HG02852 (cell line): ENCODE measurements around the gene STX7.
"Not testable (repeated sequence)": the region's sequence is repeated elsewhere in the genome, so short reads cannot be mapped to it uniquely, and the experiment has no call there.

ENCODE experiments used
- ATAC-seq: cut with Tn5 transposase; IDR thresholded peaks from one replicate; pipeline ENCODE4 v1.9.1; 2021; ENCODE audit warnings: mild to moderate bottlenecking, moderate library complexity; ENCODE audit not compliant: unreplicated experiment

Gene STX7, protein sequence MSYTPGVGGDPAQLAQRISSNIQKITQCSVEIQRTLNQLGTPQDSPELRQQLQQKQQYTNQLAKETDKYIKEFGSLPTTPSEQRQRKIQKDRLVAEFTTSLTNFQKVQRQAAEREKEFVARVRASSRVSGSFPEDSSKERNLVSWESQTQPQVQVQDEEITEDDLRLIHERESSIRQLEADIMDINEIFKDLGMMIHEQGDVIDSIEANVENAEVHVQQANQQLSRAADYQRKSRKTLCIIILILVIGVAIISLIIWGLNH

DNA sequence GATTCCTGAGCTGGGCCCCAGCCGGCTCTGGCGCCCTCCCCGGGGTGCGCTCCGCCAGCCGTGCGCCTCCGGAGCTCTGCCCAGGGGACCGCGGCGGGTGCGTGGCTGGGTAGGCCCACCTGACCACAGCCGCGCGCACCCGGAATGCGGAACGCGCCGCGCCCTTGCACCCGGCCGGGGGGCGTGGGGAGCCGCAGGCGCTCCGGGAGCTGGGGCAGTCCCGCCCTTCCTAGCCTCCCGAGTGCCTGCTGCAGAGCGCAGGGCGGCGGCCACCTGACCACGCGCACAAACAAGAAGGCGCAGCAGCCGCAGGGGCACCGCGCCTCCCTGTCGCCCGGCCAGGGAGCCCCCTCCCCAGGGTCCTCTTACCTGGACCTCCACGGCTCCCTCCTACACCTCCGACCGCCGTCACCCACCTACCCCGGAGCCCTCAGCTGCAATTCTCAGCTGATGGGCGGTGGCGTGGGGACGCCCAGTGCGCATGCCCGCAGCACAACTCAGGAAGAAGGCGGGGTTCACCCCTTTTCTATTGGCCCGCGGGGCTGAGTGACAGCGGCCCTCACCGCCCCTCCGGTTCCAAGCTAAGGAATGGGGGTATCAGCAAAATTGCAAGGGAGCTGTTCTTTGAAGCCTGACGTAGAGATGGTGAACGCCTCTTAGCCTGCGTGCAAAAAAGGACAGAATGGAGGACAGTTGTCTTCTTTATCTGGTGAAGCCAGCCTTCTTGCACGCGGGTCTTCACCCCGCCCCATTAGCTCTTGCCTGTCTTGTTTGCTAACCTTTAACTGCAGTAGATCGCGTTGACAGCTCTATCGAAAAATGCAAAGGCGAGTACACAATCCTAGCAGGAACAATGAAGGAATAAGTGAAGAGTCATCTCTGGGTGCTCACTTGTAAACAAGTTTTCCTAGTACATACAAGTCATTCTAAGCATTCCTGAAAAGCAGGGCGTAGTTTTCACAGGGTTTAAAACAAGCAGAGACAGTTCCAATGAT lies at the start of gene STX7:
STX7 (minus strand) TSS at position 479 of the 995 bp plus-strand sequence. CDS start 9,586 bp downstream, outside the sequence.
- ATAC-seq = peak; percentile 91

DNA sequence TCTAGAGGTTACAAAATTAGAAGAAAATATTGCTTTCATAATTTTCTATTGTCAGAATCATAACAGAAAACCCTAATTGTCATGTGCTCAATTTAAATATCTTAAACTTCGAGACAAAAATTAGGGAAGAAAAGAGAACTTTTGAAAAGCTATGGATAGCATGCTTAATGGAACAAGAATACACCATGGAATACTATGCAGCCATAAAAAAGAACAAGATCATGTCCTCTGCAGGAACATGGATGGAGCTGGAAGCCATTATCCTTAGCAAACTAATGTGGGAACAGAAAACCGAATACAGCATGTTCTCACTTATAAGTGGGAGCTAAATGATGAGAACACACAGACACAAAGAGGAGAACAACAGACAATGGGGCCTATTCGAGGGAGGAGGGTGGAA lies 47.2 kb upstream of the STX7 start:
- ATAC-seq = not testable (repeated sequence)

DNA sequence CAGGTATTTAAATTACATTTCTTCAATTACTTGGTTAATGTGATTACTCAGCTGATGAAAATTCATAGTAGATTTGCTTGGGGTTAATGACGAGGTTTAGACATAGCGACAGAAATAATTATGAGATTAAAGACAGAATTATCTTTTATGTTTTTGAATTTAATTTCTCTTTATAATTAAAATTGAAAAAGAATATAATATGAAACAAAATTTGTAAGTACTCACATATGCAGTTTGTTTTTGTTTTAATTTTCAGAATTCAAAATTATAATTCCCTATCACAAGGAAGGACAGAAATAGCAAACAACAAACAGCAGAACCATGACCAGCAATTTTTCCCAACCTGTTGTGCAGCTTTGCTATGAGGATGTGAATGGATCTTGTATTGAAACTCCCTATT lies 39.5 kb upstream of the STX7 start, which contains the start of gene TAAR8:
TAAR8 (plus strand) TSS at position 301 of the 400 bp plus-strand sequence; CDS start at position 322, 21 bp downstream.
- no peak for ATAC-seq

DNA sequence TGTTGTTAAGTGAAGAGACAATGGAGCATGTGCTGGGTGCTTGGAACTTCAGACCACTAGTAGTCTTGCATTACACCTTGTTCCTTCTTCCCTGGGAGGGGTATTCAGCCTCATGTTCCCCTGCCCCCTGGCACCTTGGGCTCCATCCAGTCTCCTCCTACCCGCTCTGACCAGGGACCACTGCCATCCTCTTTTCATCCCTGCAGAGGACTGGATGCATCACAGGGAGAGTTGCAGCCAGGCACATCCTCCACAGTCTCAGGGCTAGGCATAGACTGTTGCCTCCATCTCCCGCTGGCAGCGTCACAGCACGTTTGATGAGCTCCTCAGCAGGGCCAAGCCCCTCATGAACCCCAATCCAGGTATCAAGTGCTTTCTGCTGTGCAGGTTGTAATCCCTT lies 38.3 kb upstream of the STX7 start:
- ATAC-seq = no peak

DNA sequence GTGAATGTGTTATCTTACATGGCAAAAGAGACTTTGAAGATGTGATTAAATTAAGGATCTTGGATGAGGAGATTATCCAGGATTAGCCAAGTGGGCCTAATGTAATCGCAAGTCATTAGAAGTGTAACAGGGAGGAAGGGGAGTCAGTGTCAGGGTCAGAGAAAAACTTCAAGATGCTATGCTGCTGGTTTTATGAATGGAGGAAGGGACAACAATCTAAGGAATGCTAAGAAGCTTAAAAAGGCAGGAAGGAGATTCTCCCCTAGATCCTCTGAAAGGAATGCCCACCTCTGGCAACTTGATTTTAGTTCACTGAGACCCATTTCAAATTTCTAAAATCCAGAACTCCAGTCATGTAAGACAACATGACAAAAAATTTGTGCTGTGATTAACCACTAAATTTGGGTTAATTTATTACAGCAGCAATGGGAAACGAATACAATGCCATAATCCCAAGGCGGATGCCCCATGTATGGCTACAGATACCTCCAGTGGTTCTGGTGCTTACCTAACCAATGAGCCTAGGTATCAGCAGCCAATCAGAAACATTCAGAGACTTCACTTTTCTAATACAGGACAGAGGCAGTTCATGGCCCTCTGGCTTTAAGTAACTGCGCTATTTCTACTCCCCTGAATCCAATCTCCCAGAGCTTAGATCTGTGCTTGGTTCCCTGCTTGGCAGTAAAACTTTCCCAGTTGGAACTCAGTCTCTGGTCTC lies 36.0 kb upstream of the STX7 start:
- ATAC-seq = no peak

DNA sequence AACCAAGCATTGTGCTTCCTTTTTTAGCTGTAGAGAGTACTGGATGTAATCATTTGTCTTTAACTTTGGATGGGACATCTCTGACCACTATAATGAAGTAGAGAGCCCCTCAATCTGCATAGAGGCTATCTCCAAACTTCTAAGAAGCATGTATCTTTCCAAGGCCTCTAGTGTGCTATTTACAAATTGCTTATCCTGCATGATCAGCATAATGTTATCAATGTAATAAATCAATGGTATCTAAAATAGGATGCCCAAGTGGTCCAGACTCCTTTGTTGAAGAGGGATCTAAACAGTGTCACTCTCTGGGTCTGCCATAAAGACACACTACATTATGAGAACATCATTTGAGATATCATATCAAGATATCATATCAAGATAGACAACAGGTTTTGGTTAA lies 31.9 kb upstream of the STX7 start:
- no peak for ATAC-seq

DNA sequence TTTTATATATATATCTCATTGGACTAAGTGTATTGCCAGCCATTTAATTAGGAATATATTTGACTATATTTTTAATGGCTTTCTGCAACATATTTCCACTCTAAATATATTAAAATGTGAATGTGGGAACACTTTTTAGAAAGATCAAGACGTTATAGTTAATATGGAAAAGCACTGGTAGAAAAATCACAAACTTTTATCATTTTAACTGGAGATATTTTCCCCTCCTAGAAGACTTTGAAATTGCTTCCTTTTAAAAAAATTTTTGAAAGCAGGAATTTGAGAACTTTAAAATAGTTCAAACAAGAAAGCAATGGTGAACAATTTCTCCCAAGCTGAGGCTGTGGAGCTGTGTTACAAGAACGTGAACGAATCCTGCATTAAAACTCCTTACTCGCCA lies 25.1 kb upstream of the STX7 start, which contains the start of gene TAAR9:
TAAR9 (plus strand) TSS at position 301 of the 400 bp plus-strand sequence; CDS start at position 314, 13 bp downstream.
- ATAC-seq = no peak

DNA sequence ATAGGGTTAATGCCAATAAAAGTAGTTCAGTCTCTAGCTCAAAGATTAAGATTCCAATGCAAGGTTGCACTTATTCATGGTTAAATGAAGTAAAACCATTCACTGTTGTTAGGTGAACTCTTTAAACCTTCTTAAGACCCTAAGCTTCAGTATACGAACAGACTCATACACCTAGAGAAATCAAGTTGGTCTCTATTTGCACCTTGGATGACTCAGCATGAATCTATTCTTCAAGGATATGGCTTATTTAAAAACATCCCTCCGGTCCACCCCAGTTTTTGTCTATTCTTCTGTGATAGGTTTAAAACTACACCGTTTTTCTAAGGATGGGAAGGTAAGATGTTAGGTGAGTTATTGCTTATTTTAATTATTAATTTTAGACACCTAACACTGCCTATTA lies 24.2 kb upstream of the STX7 start:
- no peak for ATAC-seq

DNA sequence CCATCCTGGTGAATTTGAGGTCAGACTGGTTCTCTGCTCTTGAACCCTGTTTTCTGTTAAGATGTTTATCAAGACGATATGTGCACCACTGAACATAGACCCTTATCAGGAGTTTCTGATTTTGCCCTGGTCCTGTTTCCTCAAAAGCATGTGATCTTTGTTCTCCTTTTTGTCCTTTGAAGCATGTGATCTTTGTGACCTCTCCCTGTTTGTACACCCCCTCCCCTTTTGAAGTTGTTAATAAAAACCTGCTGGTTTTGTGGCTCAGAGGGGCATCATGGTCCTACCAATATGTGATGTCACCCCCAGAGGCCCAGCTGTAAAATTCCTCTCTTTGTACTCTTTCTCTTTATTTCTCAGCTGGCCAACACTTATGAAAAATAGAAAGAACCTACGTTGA lies 21.6 kb upstream of the STX7 start:
- not testable (repeated sequence) for ATAC-seq

DNA sequence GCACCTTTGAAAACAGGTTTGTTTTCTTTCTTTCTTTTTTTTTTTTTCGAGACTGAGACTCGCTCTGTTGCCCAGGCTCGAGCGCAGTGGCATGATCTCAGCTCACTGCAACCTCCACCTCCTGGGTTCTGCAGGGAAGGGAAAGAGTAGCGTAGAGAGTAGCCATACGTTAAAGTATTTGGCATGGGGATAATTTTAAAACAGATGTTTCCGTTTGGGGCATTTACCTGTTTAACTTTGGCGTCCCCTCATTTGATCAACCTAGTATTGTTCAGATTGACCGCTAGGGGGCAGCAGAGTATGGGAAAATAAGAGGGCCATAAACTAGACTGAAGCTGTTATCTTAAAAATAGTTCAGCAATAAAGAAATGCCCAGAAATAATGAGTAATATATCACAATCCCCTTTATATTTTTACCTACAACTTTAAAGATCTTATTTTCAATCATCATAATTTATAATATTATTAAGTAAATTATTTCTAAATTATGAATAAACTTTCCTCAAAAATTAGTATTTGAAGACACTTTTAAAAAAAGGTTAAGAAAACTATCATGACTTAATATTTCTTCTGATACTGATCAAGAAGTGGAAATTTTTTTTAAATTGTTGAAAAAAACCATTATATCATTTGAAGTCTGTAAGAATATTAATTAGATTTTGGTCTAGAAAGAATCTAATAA lies 17.5 kb upstream of the STX7 start:
- ATAC-seq = peak; percentile 91

DNA sequence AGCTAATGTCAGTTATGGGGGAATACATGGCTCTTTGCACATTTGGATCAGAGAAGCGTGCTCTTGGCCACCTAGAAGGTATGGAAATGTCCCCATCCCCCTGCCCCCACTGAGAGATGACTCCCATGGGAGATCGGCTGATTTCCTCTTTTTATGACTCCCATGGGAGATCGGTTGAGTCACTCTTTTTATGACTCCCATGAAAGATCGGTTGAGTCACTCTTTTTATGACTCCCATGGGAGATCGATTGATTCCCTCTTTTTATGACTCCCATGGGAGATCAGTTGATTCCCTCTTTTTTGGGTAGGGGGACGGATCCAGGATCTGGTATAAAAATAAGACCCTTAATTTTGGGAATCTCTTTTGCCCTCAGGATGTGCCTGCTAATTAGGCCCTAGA lies 14.9 kb upstream of the STX7 start:
- ATAC-seq = no peak

DNA sequence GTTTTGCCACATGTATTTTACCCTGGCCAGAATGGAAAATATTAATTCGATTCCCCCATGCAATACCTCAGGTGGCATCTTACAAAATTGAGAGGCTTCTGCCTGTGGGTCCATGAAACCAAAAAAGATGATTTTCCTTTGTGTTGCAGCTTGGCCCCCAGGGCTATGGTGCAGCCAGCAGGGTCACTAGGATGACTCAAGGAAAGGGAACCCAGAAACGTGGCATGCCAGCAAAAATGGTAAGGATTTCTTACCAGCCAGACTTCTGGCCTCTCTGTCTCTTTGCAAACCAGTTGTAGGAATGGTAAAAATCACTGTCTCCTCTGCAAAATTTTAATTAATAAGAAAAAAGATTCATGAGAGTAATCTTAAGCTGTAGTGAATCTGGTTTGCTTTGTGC lies 13.5 kb upstream of the STX7 start:
- no peak for ATAC-seq

DNA sequence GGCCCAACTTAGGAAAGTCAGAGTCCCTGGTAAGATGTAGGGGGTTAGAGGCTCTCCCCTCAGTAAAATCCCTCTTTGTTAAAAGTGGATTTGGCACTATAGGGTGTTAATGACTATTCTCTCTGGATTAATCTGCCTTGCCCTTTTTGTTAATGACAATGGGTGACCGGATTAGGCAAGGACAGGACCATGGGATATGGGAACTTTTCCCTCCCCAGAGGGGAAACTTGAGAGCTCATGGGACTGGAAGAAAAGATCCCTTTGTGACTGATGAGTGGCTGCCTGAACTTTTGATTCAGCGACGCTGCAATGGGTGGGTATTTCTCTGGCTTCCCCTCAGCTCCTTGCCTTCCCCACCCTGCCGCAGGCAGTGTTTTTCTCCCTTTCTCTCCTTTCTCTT lies 12.9 kb upstream of the STX7 start:
- no peak for ATAC-seq

DNA sequence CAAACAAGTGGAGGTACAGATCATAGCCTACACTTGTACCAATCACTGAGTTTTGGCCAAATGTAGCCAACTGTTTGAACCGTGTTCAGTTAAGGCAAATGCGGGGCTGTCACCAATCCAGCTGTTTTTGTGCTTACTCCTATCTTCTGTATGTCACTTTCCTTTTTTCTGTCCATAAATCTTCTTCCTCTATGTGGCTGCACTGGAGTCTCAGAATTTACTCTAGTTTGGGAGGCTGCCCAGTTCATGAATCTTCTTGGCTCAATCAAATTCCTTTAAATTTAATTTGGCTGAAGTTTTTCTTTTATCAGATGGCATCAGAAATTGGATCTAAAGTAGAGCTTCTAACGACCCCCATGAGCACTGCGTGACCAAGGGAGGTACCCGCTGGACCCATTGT lies 11.7 kb upstream of the STX7 start:
- ATAC-seq = no peak

DNA sequence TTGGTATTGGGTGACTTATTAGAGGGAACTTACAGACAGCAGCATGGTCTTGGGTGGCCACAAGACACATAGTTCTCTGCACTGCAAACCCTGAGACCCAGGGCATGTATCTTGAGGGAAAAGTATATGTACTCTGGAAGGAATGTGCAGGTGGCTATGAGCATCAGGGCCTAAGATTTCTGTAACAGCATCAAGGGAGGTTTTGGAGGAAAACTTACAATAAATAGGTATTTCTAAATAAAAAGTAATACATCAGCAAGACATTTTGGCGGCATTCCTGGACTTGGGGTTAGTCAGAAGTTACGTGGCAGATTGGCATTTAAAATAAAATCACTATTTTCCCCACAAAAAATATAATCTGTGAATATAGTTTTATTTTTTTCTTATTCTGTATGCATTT lies 8.0 kb upstream of the STX7 start:
- ATAC-seq = no peak

DNA sequence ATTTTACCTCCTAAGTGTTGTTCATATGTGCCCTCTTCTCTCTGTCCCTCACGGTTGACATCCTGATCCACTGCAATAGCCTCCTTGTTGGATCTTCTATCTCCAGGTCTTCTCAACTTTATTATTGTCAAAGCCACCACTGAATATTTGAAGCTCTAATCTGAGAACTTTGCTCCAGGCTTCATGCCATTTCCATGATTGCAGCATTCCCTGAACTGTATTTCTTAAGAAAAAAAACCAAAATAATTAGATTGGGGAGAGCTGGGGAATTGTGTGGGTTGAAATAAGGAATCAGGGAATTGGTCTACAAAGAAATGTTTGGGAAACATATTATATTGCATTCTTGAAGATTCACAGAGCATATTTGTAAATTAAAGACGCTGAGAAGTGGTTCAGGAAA lies 2.5 kb upstream of the STX7 start:
- ATAC-seq = no peak

DNA sequence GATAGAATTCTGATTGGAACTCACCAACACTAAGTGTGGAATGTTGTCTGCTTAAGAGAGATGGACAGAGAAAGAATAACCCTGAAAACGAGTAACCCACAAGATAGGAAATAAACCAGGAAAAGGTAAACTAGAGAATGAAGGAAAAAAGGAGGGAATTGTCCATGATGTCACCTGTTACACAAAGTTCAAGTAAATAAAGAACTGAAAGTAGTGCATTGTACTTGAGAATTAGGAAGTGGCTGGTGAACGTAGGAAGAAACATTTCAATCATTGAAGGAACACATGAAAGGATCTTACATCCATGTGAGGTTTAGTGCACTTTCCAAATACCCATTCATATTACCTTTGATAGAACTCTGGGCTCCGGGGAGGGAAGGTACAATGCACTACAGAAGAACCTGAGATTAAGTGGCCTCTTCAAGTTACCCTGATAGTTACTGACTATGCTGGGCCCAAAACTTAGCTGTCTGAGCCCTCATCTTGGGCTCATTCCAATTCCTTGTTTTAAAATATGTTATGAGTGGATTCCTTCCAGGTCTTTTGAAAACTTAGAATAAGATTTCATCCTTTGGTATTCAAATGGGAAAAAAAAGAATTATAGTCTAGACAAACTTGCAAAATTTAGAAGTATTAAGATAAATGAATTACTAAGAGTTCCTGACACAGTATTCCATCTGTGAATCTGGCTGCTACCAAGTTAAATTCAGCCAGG lies 1.1 kb upstream of the STX7 start:
- no peak for ATAC-seq

DNA sequence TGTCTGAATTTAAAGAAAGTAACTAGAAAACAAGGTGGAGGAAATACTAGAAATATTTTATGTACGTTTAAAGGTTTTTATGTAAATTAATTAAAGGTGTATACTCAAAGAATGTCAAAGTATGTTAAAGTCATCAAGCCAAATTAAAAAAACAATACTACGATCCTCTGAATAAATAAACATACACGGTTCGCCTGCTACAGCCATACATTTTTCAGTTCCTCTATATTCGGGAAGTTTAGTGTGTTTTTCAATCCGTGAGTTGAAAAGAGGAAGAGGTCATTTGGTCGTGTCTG lies 626 bp downstream of the STX7 start:
- ATAC-seq = no peak

DNA sequence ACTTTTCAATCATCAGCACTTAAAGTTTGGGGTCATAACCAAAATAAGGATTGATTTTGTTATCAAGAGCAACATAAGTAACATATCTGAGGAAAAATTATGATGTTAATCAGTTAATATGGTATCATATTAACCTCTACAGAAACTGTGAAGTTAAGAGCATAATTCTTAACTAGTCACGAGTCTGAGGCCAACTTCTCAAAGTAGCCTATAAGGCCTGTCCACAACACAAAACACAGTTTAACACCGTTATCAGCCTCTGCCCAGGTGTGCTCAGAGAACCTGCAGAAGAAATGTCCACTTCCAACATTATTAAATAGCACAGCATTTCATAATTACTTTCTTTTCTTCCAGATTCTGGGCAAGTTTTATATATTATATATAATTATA lies 1.1 kb downstream of the STX7 start:
- ATAC-seq = no peak

DNA sequence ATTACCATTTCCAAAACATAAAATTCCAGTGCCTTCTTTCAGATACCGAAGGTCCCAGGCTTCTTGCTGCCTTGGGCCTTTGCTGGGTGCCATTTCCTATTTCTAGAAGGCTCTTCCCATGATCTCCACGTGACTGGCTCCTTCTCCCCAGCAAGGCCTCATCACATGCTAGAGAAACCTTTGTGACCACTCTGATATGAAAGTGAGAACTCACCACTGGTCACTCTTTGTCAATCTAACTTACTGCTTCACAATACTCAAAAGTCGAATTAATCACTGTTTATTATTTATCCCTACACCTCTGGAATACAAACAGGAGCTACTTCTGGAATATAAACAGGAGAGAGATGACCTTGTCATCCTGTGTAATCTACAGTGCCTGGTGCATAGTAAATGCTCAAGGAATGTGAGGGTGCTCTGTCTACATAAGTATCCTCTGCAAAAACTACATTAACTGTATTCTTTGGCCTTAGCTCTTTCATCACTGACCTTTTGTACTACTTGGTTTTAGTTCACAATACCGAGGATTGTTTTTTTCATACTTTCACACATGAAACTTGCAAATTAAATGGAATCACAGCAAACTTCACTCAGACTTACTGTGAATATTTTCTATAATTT lies 1.6 kb downstream of the STX7 start:
- no peak for ATAC-seq
